ENCODE measurements around the gene GSTO1. TPM values are rescaled to one million over a fixed set of nuclear protein-coding genes. Genes with fewer than 3 reads are reported as not detected.

Gene GSTO1
- total RNA-seq, 4 donors from 2014 or later, result 86.1 to 129 (median 102) TPM

DNA sequence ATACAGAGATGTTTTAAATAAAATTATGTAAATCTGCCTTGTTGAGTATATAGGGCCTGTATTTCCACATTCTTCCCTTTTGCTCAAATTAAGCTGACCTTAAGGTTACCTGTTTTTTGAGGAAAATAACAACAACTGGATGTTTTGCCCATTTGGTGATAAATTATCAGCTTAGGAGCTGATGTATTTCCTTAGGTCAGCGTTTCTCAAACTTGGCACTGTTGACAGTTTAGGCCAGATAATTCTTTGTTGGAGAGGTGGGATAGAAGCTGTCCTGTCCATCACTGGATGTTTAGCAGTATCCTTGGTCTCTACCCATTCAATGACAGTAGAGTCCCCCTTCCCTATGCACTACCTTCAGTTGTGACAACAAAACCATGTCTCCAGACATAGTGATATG is 21.5 kb downstream of the GSTO1 start:
- WGBS, 2 donors, result 81 to 86% methylated on average over 1 of the region's 1 CpG
- peaks cover 0 to 28% of the 10 kb centered on the region in 2 donors for H3K4me1 ChIP-seq
- no peaks in the 10 kb centered on the region for H3K27me3 ChIP-seq
- DNase-seq, result no peak
- intact Hi-C loops (cut with DNase I), result no loop called here
- no peak overlapping the region for H3K4me3 ChIP-seq (replicated peaks in 1 of 3)
- no peak for TF ChIP-seq POLR2A (IDR thresholded peaks at IDR 0.05)
- no peak for TF ChIP-seq CTCF (IDR thresholded peaks at IDR 0.05)
- H3K36me3 ChIP-seq, result no peaks in the 10 kb centered on the region
- no peak overlapping the region for H3K27ac ChIP-seq
- no peaks in the 10 kb centered on the region for H3K9me3 ChIP-seq

DNA sequence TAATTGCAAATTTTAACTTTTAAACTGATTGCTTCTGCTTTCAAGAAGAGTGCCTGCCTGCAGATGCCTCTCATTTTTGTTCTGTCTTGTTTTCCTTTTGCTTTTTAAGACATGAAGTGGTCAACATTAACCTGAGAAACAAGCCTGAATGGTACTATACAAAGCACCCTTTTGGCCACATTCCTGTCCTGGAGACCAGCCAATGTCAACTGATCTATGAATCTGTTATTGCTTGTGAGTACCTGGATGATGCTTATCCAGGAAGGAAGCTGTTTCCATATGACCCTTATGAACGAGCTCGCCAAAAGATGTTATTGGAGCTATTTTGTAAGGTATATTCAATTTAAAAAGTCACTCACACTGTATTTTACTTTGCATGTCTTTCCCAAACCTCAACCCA is 23.1 kb downstream of the GSTO1 start:
- intact Hi-C loops (cut with DNase I), result no loop called here
- no peak overlapping the region for H3K27ac ChIP-seq
- WGBS, 2 donors, result 55 to 74% methylated on average over 2 of the region's 2 CpGs
- TF ChIP-seq POLR2A (IDR thresholded peaks at IDR 0.05), result no peak
- TF ChIP-seq CTCF (IDR thresholded peaks at IDR 0.05), result no peak
- no peak overlapping the region for H3K4me3 ChIP-seq (replicated peaks in 1 of 3)
- H3K27me3 ChIP-seq, result no peaks in the 10 kb centered on the region
- peak; percentile 37 to 54 for DNase-seq
- peaks cover 0 to 28% of the 10 kb centered on the region in 2 donors for H3K4me1 ChIP-seq
- H3K36me3 ChIP-seq, result no peaks in the 10 kb centered on the region
- no peaks in the 10 kb centered on the region for H3K9me3 ChIP-seq

DNA sequence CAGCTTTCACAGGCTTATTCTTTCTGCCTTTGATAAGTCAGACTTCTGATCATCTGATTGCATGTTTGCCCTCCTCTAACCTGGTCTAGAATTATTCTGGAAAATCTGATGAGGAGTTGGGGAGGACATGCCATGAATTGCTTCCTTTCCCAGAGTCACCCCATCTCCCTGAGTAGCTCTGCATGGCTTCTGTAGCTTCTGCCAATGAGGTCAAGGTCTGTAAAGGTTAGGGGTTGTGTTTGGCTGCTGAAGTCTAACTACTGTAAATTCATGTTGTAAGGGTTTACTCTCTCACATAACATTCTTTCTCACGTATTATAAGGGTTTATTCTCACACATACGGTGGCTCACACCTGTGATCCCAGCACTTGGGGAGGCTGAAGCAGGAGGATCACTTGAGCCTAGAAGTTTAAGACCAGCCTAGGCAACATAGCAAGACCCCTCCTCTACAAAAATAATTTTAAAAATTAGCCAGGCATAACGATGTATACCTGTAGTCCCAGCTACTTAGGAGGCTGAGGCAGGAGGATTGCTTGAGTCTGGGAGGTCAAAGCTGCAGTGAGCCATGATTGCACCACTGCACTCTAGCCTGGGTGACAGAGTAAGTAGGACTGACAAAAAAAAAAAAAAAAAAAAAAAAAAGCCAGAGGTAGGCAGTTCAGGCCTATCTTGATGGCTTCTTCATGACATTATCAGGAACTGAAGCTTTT is 25.0 kb downstream of the GSTO1 start:
- Histone ChIP-seq H3K36me3 (no peaks in the 10 kb centered on the region), H3K4me3 (replicated peaks in 1 of 3) (no peak overlapping the region), H3K27me3 (no peaks in the 10 kb centered on the region), H3K27ac (no peak overlapping the region), H3K4me1 (peaks cover 0 to 23% of the 10 kb centered on the region in 2 donors), H3K9me3 (no peaks in the 10 kb centered on the region)
- TF ChIP-seq POLR2A (IDR thresholded peaks at IDR 0.05) (no peak), CTCF (IDR thresholded peaks at IDR 0.05) (no peak)
- DNase-seq, result no peak
- intact Hi-C loops (cut with DNase I), result no loop called here
- 96 to 99% methylated on average over 3 of the region's 3 CpGs for WGBS, 2 donors

- no peak for DNase-seq
- Histone ChIP-seq H3K4me1 (peaks cover 0 to 11% of the 10 kb centered on the region in 2 donors), H3K27ac (no peak overlapping the region), H3K36me3 (no peaks in the 10 kb centered on the region), H3K4me3 (replicated peaks in 1 of 3) (no peak overlapping the region), H3K9me3 (no peaks in the 10 kb centered on the region), H3K27me3 (no peaks in the 10 kb centered on the region)
- intact Hi-C loops (cut with DNase I), result no loop called here
- WGBS, 2 donors, result 72 to 73% methylated on average over 3 of the region's 3 CpGs
- TF ChIP-seq CTCF (IDR thresholded peaks at IDR 0.05) (no peak), POLR2A (IDR thresholded peaks at IDR 0.05) (no peak)
Measured at GRCh38 chr10:104281694-104282093, 27.0 kb downstream of the GSTO1 start.

GRCh38 chr10:104284846-104285245 is 30.2 kb downstream of the GSTO1 start:
- Histone ChIP-seq H3K4me1 (no peaks in the 10 kb centered on the region), H3K9me3 (no peaks in the 10 kb centered on the region), H3K4me3 (replicated peaks in 1 of 3) (no peak overlapping the region), H3K36me3 (no peaks in the 10 kb centered on the region), H3K27ac (no peak overlapping the region), H3K27me3 (no peaks in the 10 kb centered on the region)
- intact Hi-C loops (cut with DNase I), result no loop called here
- DNase-seq, result no peak
- TF ChIP-seq POLR2A (IDR thresholded peaks at IDR 0.05), result no peak
- no peak for TF ChIP-seq CTCF (IDR thresholded peaks at IDR 0.05)
- 87 to 89% methylated on average over 7 of the region's 7 CpGs for WGBS, 2 donors
